Erythroblast (primary cell): ENCODE measurements around the gene PHLDA1.

Experiments used
- GATA1 ChIP-seq: IDR thresholded peaks from 2 replicates; pipeline ENCODE4 v1.6.1; 2011; ENCODE audit warnings: low read depth, mild to moderate bottlenecking, control low read depth, low read length, moderate library complexity
- POLR2A ChIP-seq: IDR thresholded peaks from 2 replicates; pipeline ENCODE4 v1.6.1; 2011; ENCODE audit warnings: mild to moderate bottlenecking, low read length

DNA sequence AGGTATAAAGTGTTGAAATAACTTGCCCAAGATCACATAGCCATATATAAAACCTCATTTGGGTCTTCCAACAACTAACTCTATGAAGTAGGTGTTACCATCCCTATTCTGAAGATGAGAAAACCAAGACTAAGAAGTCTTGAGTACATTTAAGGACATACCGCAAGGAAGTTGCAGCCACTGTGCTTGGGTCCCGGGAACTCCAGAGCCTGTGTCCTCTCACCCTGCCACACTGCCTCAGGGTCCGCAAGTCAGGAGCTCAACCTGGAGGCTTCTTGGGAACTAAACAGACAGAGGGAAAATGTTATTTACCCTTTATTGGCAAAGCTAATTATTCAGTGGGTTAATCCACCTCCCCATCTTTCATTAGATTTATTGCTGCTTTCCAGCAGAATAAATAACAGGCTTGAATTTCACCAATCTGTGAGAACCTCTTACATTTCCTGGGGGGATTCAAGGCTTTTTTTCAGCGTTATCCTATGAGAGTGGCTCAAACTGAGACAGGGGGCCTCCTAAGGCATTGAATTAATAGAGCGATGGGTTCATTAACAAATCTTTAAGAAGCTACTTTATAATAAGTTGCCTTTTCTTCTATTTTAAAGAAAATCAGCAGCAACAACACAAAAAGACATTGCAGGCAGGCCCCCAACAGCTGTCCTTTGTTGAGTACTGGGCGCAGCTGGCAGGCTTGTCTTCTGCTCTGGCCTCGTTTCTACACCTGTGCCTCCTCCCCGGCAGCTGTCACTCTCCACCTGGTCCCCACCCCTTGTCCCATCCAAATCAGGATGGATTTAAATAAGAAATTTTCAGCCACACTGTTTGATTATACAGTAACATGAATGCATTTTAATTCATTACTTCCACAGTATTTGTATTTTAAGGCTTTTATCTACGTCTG lies 25.3 kb downstream of the PHLDA1 start:
- TF ChIP-seq POLR2A (no peak), GATA1 (no peak)
